OCI-LY1 (cell line): ENCODE data around the gene HCN1.

Experiments
- CTCF ChIP-seq: fragments of 200-600 bp; sonication (generic), shearing (Covaris generic); IDR thresholded peaks from 2 replicates; pipeline ENCODE4 v1.5.1; 2017; ENCODE audit warnings: mild to moderate bottlenecking, antibody characterized with exemption, low read length, moderate library complexity, mixed read lengths
- EZH2 ChIP-seq: fragments of 200-600 bp; sonication (generic), shearing (Covaris generic); IDR thresholded peaks from 2 replicates; pipeline ENCODE4 v1.8.0; 2017; ENCODE audit warnings: borderline replicate concordance, mixed run types, mild to moderate bottlenecking, antibody characterized with exemption, low read length, moderate library complexity, mixed read lengths

- TF ChIP-seq EZH2 (no peak), CTCF (no peak)
Measured at GRCh38 chr5:45725537-45725936, 29.4 kb upstream of the HCN1 start.
